Mesothelial cell of epicardium (in vitro differentiated cells): Measurements from ENCODE around the gene SUGP2. TPM values are rescaled to one million over a fixed set of nuclear protein-coding genes. Genes with fewer than 3 reads are reported as not detected.
A peak's percentile ranks its signal among the peaks of the same experiment; 100 is the strongest.

Experiments
- DNase-seq, 2 experiments: peaks; one replicate each; pipeline ENCODE4 v3.0.0; 2021; ENCODE audit warnings: low spot score in 2 of 2; ENCODE audit not compliant: unreplicated experiment in 2 of 2
- H3K27ac Mint-ChIP-seq: 2 replicates; pipeline ENCODE4 v1.8.0; 2021; ENCODE audit warnings: mixed read lengths
- H3K27me3 Mint-ChIP-seq: 2 replicates; pipeline ENCODE4 v1.8.0; 2021; ENCODE audit warnings: low read depth, mixed read lengths
- H3K36me3 Mint-ChIP-seq: 2 replicates; pipeline ENCODE4 v1.8.0; 2021; ENCODE audit warnings: mixed read lengths
- H3K4me1 Mint-ChIP-seq: 2 replicates; pipeline ENCODE4 v1.8.0; 2021; ENCODE audit warnings: mixed read lengths
- H3K4me3 Mint-ChIP-seq: 2 replicates; pipeline ENCODE4 v1.8.0; 2021; ENCODE audit warnings: mild to moderate bottlenecking, moderate library complexity, mixed read lengths
- H3K9me3 Mint-ChIP-seq: 2 replicates; pipeline ENCODE4 v1.8.0; 2021; ENCODE audit warnings: mixed read lengths
- CTCF ChIP-seq: fragments of 200-600 bp; sonication (generic); IDR thresholded peaks from one replicate; pipeline ENCODE4 v1.5.0; 2021; ENCODE audit warnings: antibody characterized with exemption; ENCODE audit not compliant: unreplicated experiment
- total RNA-seq: library from RNA; stranded (reverse); gene quantifications from 3 replicates; pipeline ENCODE4 v1.2.1, GENCODE V29; 2021

SUGP2 gene
- total RNA-seq, 1 donor from 2014 or later = 152 TPM

DNA sequence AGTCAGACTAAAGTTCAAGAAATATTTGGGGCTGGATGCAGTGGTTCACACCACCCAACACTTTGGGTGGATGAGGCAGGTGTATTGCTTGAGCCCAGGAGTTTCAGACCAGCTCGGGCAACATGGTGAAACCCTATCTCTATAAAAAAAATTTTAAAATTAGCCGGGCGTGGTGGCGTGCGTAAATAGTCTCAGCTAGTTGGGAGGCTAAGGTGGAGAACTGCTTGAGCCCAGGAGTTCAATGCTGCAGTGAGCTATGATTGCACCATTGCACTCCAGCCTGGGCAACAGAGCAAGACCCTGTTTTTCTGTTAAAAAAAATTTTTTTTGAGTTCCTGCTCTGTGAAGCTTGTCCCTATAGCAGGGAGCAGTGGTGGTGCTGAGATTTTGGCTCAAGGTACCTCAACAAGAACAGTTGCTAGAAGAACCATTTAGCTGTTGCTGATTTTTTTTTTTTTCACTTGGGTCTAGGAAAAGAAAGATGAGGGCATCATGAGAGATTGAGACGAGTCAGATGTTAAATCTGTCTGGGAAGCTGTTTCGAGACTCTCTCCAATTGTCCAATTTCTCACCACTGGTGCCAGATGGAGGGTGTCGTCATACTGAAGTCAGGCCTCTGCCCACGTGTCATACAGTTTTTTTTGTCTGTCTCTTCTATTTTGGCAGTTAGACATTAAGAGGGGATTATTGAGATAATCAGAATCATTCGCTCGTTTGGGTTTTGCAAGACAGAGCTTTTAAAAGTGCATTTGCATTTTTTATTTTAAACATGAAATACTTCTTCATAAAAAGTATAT lies 34.2 kb upstream of the SUGP2 start:
- Mint-ChIP-seq H3K4me1 (peaks cover 16% of the 10 kb centered on the region), H3K4me3 (no peak overlapping the region), H3K36me3 (peaks cover 2% of the 10 kb centered on the region), H3K27ac (no peak overlapping the region), H3K27me3 (no peaks in the 10 kb centered on the region), H3K9me3 (no peaks in the 10 kb centered on the region)
- DNase-seq = no peak
- TF ChIP-seq CTCF = no peak

DNA sequence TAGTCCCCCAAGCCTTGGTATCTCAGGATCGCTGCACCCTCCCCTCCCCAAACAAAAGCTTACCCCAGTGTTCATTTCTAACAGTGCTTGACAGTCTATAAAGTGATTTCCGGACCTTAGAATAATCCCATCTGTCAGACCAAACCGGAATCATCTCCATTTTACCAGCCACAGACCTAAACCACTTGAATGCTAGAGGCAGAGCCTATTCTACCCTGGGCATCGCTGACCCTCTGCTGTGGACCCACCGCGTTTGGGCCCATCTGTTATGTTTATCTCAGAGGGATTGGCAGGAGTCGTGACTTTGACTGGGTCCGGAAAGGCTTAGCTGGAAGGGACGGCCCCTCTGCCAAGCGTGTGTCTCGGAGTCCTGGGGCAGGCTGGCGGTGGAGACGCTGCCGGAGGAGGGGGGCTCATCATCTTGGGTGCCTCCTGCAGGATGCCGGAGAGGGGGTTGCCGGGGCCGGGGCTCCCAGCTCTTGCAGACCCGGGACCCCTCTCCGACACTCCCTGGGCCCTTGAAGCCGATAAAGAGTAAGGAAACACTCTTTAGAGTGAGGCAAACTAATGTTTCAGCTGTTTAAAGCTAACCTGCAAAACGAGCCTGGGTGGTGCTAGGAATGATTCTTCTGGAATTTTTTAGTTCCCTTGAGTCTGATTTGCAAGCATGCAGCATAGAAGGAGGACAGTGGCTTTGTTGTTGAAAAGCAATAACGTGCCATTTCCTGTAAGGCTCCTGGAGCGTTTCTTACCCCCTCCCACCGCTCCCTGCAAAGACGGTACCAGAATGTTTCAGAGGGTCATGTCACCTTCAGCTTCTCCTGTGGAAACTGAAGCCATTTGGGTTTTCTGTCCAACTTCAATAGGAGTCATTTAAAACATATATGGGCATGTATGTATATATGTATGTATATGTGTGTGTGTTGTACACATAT lies 31.8 kb upstream of the SUGP2 start:
- no peak for TF ChIP-seq CTCF
- Mint-ChIP-seq H3K4me3 (peak overlapping the region; percentile 64), H3K27ac (peak overlapping the region; percentile 35), H3K27me3 (no peaks in the 10 kb centered on the region), H3K4me1 (peaks cover 16% of the 10 kb centered on the region), H3K9me3 (no peaks in the 10 kb centered on the region), H3K36me3 (no peaks in the 10 kb centered on the region)
- no peak for DNase-seq

GRCh38 chr19:19064098-19064722 lies 30.9 kb upstream of the SUGP2 start:
- H3K4me3 Mint-ChIP-seq = peak overlapping the region; percentile 64
- H3K4me1 Mint-ChIP-seq = peaks cover 16% of the 10 kb centered on the region
- no peaks in the 10 kb centered on the region for H3K27me3 Mint-ChIP-seq
- H3K27ac Mint-ChIP-seq = peak overlapping the region; percentile 10
- TF ChIP-seq CTCF = no peak
- peaks cover 5% of the 10 kb centered on the region for H3K36me3 Mint-ChIP-seq
- no peak for DNase-seq
- H3K9me3 Mint-ChIP-seq = no peaks in the 10 kb centered on the region

DNA sequence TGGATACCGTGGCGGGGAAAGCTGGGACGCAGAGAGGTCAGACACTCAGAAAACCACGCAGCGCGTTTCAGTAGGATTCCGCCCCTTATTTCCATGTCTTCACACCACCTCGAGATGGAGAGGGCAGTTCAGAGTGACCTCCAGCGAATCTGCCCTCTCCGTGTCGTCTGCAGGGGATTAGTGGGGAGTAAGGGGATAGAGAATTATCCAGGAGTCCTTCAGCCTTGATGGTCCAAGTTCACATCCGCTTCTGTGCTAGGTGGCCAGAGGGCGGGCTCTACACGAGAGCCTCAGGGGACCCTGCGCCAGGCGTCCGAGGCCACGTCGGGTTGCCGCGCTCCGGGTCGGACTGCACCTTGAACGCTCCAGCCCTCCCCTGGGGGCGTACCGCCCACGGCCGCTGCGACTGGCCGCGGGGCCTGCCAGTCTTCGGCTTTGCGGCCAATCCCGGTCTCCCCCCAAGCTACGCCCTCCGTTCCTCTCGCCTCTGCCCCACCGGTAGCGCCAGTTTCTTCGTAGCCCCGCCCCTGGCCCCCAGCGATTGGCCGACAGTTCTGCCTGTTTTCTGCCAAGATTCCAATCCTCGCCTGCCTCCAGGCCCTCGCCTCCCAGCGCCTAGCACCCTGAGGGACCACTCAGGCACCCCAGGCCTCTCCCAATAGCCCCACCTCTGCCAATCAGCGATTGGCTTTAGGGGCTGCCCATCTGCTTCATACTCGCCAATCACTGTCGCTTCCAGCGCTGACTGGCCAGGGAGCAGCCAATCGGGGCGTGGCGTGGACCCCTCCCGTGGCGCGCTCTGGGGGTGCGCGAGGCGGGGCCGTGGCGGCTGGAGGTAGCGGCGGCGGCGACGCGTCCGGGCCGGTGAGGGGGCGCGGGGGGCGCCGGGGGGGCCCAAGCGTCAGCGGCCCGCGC lies 30.1 kb upstream of the SUGP2 start, which contains the start of gene SLC25A42:
TSS of gene SLC25A42 (plus strand) at position 812 of the 915 bp plus-strand sequence. CDS start 32,131 bp downstream, outside the sequence.
- Mint-ChIP-seq H3K4me3 (peak within 1 kb of the TSS; percentile 64), H3K9me3 (no peaks in the 10 kb centered on the region), H3K4me1 (peaks cover 16% of the 10 kb centered on the region), H3K27me3 (no peaks in the 10 kb centered on the region), H3K36me3 (peaks cover 5% of the 10 kb centered on the region), H3K27ac (peak within 1 kb of the TSS; percentile 66)
- TF ChIP-seq CTCF = no peak
- DNase-seq = peak; percentile 99 to 100
